T-helper 1 cell treated with Interleukin-12 subunit alpha and Interleukin-12 subunit beta and Interleukin-4 antibody, amounts not matched to agents 30 μg/mL and 1 μg/mL, for 36 hours (primary cell): Measurements from ENCODE around the gene DHRS9.

Experiments used
- H3K27ac Mint-ChIP-seq: one replicate; pipeline ENCODE4 v1.8.0; 2021; ENCODE audit warnings: mild to moderate bottlenecking, mixed read lengths
- H3K27me3 Mint-ChIP-seq: one replicate; pipeline ENCODE4 v1.8.0; 2021; ENCODE audit warnings: low read depth, mixed read lengths
- H3K36me3 Mint-ChIP-seq: one replicate; pipeline ENCODE4 v1.8.0; 2021; ENCODE audit warnings: low read depth, mixed read lengths
- H3K4me1 Mint-ChIP-seq: one replicate; pipeline ENCODE4 v1.8.0; 2021; ENCODE audit warnings: low read depth, mixed read lengths
- H3K4me3 Mint-ChIP-seq: one replicate; pipeline ENCODE4 v1.8.0; 2021; ENCODE audit warnings: mild to moderate bottlenecking, moderate library complexity, mixed read lengths
- H3K9me3 Mint-ChIP-seq: one replicate; pipeline ENCODE4 v1.8.0; 2021; ENCODE audit warnings: mixed read lengths

DHRS9 gene

DNA sequence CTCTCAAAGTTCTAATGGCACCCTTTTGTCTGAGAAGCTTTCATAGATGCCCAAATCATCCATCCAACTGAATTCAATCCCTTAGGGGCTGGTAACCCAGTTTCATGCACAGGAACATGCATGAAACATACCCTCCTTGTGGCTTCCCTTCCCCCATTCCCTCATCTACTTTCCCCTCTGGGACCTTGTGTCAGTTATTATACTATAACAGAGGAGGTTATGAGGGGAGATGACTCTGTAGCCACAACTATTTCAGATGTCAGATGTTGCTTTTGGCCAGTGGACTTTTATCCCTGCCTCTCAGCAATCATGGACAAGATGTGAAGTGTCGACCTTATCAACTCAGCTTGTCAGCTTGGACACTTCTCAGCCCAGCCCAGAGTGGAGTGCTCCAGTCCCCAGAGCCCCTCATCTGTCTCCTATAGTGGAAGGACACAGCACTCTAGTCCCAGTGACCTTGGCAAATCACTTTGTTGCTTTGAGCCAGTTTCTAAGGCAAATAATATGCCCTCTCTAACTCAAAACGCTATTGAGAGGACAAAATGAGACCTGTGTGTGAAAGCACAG, 8.4 kb downstream of the DHRS9 start:
- Mint-ChIP-seq H3K4me3 (no peak overlapping the region), H3K27ac (no peak overlapping the region), H3K9me3 (no peaks in the 10 kb centered on the region), H3K4me1 (peaks cover 7% of the 10 kb centered on the region), H3K27me3 (peaks cover 3% of the 10 kb centered on the region), H3K36me3 (peaks cover 2% of the 10 kb centered on the region)

DNA sequence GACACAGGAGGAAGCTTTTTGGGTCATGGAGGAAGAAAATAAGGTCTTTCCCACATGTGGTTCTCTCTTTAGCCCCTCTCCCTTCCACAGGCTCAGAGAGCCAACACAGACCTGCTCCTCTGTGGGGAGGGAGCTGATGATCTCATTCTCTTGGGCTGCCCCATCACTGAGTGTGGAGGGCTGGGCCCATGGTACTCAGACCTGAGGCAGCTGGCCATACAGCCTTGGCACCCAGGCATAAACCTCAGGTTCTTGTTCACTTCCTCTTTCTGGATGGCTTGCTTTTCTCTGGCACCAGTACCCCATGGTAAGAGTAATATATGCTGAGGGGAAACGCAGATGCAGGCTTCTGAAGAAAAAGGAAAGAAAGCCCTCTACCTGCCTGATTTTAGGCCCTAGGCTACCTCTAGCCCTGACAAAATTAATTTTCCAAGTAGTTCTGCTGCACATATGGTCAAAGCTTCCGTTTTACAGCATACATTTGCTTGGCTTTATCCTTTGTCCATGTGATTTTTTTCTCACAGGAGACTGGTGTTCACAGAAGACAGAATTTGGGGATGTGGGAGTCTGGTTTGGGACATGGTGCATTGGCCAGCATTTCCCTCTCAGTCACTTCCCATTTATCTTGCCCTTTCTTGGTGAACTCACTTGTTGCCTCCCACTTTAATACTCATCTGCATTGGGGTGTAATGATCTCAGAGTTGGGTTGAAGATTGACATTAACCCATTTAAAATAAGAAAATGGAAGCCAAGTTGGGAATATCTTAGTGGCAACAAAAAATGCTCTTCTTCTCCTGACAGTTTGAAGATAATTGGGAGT, 11.1 kb downstream of the DHRS9 start:
- H3K27ac Mint-ChIP-seq, result no peak overlapping the region
- H3K4me3 Mint-ChIP-seq, result no peak overlapping the region
- H3K9me3 Mint-ChIP-seq, result no peaks in the 10 kb centered on the region

DNA sequence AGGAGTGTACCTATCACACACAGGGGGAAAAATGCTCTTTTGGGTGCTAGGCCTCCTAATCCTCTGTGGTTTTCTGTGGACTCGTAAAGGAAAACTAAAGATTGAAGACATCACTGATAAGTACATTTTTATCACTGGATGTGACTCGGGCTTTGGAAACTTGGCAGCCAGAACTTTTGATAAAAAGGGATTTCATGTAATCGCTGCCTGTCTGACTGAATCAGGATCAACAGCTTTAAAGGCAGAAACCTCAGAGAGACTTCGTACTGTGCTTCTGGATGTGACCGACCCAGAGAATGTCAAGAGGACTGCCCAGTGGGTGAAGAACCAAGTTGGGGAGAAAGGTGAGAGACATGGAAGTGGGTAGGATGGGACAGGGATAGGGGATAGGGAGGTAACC, 12.2 kb downstream of the DHRS9 start:
- Mint-ChIP-seq H3K9me3 (peaks cover 7% of the 10 kb centered on the region), H3K36me3 (no peaks in the 10 kb centered on the region), H3K4me3 (no peak overlapping the region), H3K27ac (no peak overlapping the region), H3K4me1 (no peaks in the 10 kb centered on the region), H3K27me3 (peaks cover 16% of the 10 kb centered on the region)

More for the DNA sequence above, 11.1 kb downstream of the DHRS9 start:
- Mint-ChIP-seq H3K36me3 (peaks cover 2% of the 10 kb centered on the region), H3K4me1 (no peaks in the 10 kb centered on the region), H3K27me3 (peaks cover 7% of the 10 kb centered on the region)

DNA sequence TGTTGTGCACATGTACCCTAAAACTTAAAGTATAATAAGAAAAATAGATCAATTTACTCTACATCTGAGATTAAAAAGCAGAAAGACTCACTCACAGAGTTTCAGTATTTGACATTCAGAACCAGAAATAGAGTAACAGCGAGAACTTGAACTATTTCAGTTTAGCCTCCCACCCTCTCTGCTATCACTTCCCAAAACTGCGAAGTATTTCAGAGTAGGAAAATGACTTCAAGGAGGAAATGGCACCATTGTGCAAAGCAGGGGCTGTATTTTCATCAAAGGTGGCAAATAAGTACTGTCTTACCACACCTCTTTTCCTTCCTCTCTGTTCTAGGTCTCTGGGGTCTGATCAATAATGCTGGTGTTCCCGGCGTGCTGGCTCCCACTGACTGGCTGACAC, 13.6 kb downstream of the DHRS9 start:
- Mint-ChIP-seq H3K36me3 (no peaks in the 10 kb centered on the region), H3K4me3 (no peak overlapping the region), H3K4me1 (no peaks in the 10 kb centered on the region), H3K9me3 (peaks cover 7% of the 10 kb centered on the region), H3K27ac (no peak overlapping the region), H3K27me3 (peaks cover 17% of the 10 kb centered on the region)

DNA sequence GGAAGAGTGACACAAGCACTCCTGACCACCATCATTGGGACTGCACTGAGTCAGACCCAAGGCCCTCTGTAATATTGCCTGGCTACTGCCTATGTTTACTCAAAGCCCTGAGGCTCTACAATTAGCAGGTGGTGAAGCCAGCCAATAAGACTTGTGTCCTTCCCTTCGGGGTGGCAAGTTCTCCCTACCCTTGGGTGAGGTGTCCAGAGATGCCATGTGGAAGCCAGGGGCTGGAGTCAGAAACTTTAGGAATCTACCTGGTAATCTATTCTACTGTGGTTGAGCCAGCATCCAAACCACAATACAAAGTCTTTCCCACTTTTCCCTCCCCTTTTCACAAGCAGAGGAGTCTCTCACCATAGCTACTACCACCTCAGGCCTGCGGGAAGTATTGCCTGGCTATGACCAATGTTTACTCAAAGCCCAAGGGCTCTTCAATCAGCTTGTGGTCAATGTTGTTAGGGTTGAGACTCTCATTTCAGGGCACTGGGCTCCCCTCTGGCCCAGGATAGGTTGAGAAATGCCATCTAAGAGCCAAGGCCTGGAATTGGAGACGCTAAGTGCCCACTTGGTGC, 17.6 kb downstream of the DHRS9 start:
- Mint-ChIP-seq H3K27me3 (peaks cover 16% of the 10 kb centered on the region), H3K9me3 (peaks cover 7% of the 10 kb centered on the region), H3K36me3 (no peaks in the 10 kb centered on the region), H3K4me1 (no peaks in the 10 kb centered on the region), H3K4me3 (no peak overlapping the region), H3K27ac (no peak overlapping the region)

DNA sequence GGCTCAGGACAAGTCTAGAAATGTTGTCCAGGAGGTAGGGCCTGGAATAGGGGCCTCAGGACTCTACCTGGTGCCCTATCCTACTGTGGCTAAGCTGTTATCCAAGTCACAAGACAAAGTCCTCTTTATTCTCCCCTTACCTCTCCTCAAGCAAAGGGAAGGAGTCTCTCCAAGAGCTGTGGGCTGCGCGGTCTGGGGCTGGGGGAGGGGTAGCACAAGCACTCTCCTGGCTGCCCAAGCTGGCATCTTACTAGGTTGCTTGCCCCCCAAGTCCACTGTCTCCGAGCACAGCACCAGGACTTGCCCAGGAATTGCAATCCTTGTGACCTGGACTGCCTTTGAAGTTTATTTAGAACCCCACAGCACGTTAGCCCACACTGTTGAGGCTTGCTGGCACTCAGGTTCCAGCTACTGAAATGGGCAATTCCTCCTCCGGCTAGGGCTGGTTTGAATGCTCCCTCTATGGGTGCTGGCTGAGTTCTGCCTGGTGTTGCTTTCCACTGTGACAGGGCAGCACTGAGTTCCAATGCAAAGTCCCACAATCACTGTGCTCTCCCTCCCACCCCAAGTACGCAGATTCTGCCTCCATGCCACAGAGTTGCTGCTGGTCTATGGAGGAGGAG, 18.5 kb downstream of the DHRS9 start:
- peaks cover 7% of the 10 kb centered on the region for H3K9me3 Mint-ChIP-seq
- no peaks in the 10 kb centered on the region for H3K4me1 Mint-ChIP-seq
- H3K36me3 Mint-ChIP-seq, result no peaks in the 10 kb centered on the region
- no peak overlapping the region for H3K4me3 Mint-ChIP-seq
- peaks cover 16% of the 10 kb centered on the region for H3K27me3 Mint-ChIP-seq
- H3K27ac Mint-ChIP-seq, result no peak overlapping the region

DNA sequence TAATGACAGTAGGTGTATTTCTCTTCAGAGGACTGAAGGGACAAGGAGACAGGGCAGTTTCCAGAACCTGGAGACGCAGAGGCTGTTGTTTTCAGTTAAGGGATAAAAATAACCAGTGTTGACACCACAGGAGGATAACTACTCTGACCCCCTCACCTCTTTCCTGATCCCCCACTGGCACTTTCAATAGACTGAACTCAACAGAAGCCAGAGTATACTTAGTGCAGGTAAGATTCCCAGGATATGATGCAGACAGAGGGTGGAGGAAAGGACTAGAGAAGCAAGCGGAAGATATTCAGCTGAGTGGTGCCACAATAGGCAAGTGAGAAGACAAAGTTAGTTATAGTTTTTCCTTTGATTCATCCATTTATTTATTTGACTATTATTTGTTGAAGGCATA, 19.8 kb downstream of the DHRS9 start:
- Mint-ChIP-seq H3K4me1 (no peaks in the 10 kb centered on the region), H3K4me3 (no peak overlapping the region), H3K27me3 (peaks cover 16% of the 10 kb centered on the region), H3K9me3 (peaks cover 7% of the 10 kb centered on the region), H3K27ac (no peak overlapping the region), H3K36me3 (no peaks in the 10 kb centered on the region)

DNA sequence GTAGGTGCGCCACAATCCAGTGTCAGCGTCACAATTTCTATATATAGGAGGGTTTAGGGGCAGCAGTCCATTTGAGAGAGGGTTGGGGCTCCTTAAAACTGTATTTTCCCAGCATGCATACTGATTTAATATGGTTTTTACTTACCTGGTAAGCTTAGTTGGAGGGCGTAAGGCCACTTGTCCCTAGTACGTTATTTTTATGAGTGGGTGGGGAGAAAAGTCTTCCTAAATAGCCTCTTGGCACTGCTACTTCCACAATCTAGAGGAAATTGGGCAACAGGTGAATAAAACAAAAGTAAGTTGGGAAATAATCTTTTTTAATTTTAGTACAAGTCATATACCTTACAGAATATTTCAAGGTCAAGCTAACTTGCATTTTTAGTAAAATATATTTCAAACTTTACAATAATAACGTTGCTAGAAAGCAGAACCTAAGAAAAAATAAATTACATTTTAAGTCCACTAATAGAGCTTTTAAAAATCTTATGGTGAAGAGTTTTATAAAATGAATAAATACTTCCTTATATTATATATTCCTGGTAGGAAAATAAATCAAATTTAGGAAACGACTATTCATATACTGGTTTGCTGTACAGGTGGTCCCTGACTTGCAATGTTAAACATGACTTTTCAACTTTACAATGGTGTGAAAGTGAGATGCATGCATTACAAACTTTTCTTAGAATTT, 20.9 kb downstream of the DHRS9 start:
- H3K27ac Mint-ChIP-seq, result no peak overlapping the region
- H3K36me3 Mint-ChIP-seq, result no peaks in the 10 kb centered on the region
- peaks cover 7% of the 10 kb centered on the region for H3K9me3 Mint-ChIP-seq
- peaks cover 12% of the 10 kb centered on the region for H3K27me3 Mint-ChIP-seq
- H3K4me1 Mint-ChIP-seq, result peaks cover 1% of the 10 kb centered on the region
- H3K4me3 Mint-ChIP-seq, result no peak overlapping the region

DNA sequence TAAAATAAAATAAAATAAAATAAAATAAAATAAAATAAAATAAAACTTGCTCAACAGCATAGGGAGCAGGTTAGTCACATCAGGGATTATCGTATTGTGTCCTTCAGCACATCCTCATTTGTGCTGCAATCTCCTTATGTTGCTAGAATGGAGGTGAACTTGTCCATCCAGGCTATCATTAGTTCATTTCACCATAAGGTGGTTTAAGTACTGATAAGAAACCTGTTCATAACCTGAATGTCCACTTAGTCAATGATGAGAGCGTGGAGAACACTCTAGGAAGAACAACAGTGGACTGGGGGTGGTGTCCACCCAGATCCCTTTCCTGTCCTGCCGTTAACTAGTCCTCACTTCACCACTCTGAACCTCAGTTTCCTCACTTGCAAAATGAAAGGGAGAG, 21.9 kb downstream of the DHRS9 start:
- peaks cover 6% of the 10 kb centered on the region for H3K27me3 Mint-ChIP-seq
- no peaks in the 10 kb centered on the region for H3K36me3 Mint-ChIP-seq
- peaks cover 10% of the 10 kb centered on the region for H3K4me1 Mint-ChIP-seq
- peaks cover 3% of the 10 kb centered on the region for H3K9me3 Mint-ChIP-seq
- no peak overlapping the region for H3K4me3 Mint-ChIP-seq
- H3K27ac Mint-ChIP-seq, result no peak overlapping the region

DNA sequence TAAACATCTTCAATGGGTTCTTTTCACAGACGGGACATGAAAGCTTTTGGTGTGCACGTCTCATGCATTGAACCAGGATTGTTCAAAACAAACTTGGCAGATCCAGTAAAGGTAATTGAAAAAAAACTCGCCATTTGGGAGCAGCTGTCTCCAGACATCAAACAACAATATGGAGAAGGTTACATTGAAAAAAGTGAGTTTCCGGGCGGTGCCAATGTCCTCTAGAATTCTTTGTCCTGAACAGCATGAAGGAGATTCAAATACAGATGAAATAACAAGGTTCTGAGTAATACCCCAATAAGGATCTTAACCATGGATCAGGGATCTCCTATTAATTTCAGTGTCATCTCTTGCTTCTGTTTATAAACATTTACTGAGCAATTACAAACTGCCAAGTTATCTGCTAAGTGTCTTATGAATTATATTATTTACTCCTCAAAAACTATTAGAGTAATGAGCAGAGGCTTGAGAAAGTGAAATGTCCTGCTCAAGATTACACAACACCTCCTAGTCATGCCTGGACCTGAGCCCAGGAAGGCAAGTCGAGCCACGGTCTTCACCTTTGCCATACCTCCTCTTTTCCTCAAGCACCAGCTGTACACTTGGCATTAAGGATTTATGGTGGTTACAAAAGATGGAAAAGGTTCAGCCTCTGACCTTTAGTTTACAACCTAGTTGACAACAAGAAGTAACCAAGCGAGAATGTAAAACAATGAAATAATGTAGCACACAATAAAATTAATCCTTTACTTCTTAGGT, 22.6 kb downstream of the DHRS9 start:
- no peak overlapping the region for H3K27ac Mint-ChIP-seq
- no peaks in the 10 kb centered on the region for H3K9me3 Mint-ChIP-seq
- no peaks in the 10 kb centered on the region for H3K36me3 Mint-ChIP-seq
- H3K27me3 Mint-ChIP-seq, result peaks cover 3% of the 10 kb centered on the region
- H3K4me1 Mint-ChIP-seq, result peaks cover 10% of the 10 kb centered on the region
- H3K4me3 Mint-ChIP-seq, result no peak overlapping the region

DNA sequence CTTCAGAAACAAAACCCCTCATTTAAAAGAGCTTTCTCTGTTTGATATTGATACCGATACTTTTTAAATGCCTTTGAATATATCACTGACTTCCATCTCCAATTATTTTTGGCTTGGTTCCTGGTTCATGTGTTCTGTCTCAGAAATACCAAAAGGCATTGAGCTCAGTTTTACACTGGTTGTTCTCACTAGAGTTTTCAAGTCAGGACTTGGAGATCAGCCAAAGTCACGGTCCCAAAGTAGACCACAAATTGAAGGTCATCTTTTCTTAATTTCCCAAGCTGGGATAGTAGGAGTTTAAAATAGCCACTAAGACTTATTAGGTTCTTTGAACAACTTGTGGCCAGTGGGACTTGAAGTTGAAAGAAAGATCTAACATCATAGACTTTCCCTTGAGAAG, 24.2 kb downstream of the DHRS9 start:
- peaks cover 3% of the 10 kb centered on the region for H3K27me3 Mint-ChIP-seq
- H3K27ac Mint-ChIP-seq, result no peak overlapping the region

DNA sequence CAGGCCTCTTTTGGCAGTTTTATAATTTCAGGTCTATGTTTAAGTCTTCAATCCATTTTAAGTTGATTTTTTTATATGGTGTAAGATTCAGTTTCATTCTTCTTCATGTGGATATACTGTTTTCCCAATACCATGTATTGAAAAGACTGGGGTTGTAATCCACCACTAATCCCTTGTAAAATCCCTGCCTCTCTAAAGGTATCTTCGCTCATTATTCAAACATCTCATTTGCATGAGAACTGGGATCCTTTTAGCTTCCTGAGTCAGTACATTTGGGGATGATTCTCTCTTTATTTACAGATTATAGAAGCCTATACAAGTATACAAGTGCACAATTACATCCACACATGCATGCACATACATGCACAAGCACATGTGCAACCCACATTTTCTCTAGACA, 25.3 kb downstream of the DHRS9 start:
- Mint-ChIP-seq H3K9me3 (no peaks in the 10 kb centered on the region), H3K4me1 (peaks cover 10% of the 10 kb centered on the region), H3K27ac (no peak overlapping the region), H3K36me3 (peaks cover 2% of the 10 kb centered on the region), H3K4me3 (no peak overlapping the region), H3K27me3 (peaks cover 3% of the 10 kb centered on the region)

More for the DNA sequence above, 24.2 kb downstream of the DHRS9 start:
- Mint-ChIP-seq H3K36me3 (no peaks in the 10 kb centered on the region), H3K4me3 (no peak overlapping the region), H3K4me1 (peaks cover 10% of the 10 kb centered on the region), H3K9me3 (no peaks in the 10 kb centered on the region)

DNA sequence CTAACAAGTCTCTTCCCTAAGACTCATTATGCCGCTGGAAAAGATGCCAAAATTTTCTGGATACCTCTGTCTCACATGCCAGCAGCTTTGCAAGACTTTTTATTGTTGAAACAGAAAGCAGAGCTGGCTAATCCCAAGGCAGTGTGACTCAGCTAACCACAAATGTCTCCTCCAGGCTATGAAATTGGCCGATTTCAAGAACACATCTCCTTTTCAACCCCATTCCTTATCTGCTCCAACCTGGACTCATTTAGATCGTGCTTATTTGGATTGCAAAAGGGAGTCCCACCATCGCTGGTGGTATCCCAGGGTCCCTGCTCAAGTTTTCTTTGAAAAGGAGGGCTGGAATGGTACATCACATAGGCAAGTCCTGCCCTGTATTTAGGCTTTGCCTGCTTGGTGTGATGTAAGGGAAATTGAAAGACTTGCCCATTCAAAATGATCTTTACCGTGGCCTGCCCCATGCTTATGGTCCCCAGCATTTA, 26.3 kb downstream of the DHRS9 start:
- H3K9me3 Mint-ChIP-seq, result no peaks in the 10 kb centered on the region
- peaks cover 2% of the 10 kb centered on the region for H3K36me3 Mint-ChIP-seq
- peaks cover 10% of the 10 kb centered on the region for H3K4me1 Mint-ChIP-seq
- H3K27me3 Mint-ChIP-seq, result peaks cover 2% of the 10 kb centered on the region
- peak overlapping the region; percentile 23 for H3K4me3 Mint-ChIP-seq
- no peak overlapping the region for H3K27ac Mint-ChIP-seq

DNA sequence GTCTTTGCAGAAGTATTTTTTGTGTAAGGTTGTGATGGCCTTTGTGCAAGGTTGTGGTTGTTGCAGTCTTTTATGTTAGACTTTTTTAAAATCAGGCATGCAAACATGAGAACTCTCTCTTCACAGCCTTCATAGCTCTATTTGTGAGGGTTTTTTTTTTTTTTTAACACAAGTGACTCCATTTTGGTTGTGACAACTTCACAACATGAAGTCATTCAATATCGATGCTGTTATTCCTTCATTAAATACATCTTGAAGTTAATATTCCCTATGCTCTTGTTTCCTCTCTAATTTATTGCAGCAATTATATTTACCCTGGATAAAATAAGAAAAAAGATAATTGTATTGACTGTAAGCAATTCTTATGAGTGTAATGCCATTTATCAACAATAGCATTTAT, 35.5 kb downstream of the DHRS9 start:
- peaks cover 5% of the 10 kb centered on the region for H3K27me3 Mint-ChIP-seq
- H3K36me3 Mint-ChIP-seq, result peaks cover 8% of the 10 kb centered on the region
- H3K27ac Mint-ChIP-seq, result no peak overlapping the region
- H3K4me1 Mint-ChIP-seq, result peaks cover 46% of the 10 kb centered on the region
- no peaks in the 10 kb centered on the region for H3K9me3 Mint-ChIP-seq
- no peak overlapping the region for H3K4me3 Mint-ChIP-seq
